A549 treated with RU486 at 1 μM for 4 hours (cell line): ENCODE results near the gene RNF222. TPM values are rescaled to one million over a fixed set of nuclear protein-coding genes. Genes with fewer than 3 reads are reported as not detected.

Experiments
- total RNA-seq: library from RNA; stranded (reverse); fragments of 200-300 nt; extraction: Qiagen RNA extraction; gene quantifications from 5 replicates; pipeline ENCODE4 v1.2.3, GENCODE V29; 2022; ENCODE audit warnings: low read depth

Gene RNF222, protein sequence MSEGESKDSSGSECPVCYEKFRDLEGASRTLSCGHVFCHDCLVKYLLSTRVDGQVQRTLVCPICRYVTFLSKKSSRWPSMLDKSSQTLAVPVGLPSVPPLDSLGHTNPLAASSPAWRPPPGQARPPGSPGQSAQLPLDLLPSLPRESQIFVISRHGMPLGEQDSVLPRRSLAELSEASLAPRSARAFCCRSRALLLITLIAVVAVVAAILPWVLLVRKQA
- not detected in 5 replicates for total RNA-seq

DNA sequence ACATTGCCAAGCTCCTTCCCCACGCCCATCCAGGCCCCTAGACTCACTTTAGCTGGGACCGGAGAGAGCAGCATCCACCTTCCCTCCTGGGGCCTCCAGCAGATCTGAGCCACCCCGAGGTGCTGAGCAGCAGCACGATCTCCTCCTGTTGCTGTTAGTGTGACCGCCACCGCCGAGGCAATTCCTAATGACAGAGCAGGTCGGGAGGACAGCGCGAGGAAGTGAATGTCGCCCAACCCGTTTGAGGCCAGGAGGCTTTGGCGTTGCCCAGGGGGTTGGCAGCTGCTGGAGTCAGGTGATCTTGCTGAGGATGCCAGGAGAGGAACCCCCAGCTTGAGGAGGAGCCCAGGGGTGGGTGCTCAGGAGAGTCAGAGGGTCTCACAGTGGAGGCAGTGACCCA lies at the start of gene RNF222:
Gene RNF222, minus strand, starts transcription at position 192 of the 400 bp plus-strand sequence. CDS start 4,366 bp downstream, outside the sequence.

DNA sequence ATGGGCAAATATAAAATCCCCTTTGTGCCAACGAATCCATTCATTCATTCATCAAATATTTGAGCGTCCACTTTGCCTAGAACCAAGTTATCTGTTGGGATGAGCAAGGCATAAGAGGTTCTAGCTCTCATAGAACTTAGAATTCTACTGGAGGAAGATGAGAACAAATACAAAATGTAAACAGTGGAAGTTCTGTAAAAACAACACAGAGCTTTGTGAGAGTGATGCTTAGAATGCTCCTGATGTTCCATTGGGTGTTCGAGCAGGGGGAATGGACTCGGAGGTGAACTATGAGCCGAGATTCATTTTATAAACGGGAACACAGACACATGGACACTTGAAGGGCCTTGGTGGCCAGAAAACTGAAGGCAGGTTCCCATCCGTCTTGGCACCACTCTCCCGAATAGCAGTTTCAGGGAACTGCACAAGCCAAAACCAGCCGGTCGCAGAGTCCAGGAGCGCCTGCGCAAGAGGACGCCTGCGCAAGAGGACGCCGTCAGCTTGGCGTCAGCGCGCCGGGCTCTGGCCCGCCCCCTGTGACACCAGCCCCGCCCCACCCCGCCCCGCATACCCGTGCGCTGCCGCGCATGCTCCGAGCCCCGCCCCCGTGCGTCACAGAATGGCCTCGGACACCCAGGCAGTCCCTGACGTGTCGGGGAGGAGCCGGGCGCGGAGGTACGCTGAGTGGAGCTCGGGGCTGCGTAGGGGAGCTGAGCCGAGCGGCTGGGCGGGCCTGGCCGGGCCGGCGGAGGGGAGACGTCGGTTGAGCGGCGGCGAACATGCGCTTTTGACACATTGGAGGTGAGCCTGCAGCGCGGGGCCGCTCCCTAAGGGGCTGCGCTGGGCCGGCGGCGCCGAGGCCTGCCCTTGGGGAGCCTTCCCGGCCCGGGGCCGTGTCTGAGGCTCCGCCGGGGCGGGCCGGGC lies 37.9 kb upstream of the RNF222 start, which contains the start of gene NDEL1:
Gene NDEL1, plus strand, starts transcription at position 640 of the 924 bp plus-strand sequence. CDS start 8,388 bp downstream, outside the sequence.

DNA sequence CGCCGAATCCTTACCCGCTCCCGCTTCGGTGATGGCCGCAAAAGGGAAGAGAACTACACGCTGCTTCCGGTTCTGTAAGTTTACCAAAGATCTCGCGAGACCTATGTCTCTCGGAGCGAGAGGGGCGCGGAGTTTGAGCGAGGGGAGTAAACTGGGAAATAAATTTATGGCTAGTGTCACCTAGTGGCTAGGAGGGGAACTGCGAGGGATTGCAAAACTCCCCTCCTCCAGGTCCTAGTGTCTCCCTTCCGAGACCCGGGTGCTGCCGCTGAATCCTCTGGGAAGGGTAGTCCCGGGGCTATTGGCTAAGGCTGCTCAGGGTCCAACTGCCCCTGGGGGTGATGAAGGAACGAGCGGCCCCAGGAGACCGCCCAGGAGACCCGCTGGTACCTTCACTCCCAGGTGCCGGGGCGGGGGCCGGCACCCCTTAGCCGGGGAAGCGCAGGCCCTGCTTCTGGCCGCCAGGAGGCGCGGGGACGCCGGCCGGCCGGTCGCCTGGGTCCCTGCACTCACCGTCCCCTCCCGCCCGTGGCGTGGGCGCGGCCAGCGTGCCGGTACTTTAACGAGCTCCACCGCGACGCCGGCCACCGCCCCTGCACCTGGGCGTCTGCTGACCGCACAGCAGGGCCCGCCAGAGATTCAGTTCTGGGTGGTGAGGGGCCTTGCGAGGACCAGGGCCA lies 14.3 kb downstream of the RNF222 start, which contains the start of gene RPL26:
Gene RPL26, minus strand, starts transcription at position 51 of the 680 bp plus-strand sequence. CDS start 883 bp downstream, outside the sequence.

DNA sequence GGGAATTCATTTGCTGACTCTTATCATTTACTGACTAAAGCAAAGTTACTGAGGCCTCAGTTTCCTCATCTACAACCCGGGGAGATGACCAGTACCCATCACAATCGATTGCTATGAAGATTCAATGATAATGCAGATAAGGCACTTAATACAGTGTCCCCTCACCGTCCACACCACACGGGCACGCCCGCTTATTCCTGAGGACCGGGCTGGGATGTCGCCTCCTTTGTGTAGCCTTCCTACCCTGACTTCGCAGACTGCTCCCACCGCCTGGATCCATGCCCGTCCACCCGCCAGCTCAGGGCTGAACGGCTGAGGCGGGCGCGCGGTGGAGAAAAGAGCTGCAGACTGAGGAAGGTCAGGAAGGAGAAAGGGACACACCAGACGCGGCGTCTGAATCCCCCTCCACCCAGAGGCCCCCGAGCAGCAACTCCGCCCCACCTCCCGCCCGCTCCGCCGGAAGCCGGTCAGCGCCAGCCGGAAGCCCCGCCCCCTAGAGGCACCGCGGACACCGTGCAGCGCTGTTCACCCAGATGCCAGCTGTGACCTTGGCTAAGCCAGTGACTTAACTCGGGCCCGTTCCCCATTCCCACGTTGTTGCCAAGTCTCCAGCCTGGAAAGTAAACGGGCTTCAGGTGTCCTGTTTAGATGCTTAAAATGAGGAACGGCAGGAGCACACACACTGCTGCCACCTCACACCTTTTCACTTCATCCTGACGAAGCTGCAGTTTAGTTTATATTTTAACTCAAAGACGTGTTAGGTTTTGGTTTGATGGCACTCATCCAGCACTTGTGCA lies 21.2 kb downstream of the RNF222 start, which contains the start of gene KRABD2:
Gene KRABD2, minus strand, starts transcription at position 434 of the 797 bp plus-strand sequence.

Other genes starting within 250 kb of the RNF222 start
- 5.5 to 9.6 TPM (median 6.7 TPM) in 5 replicates for gene PER1, start 245.4 kb downstream of the RNF222 start, total RNA-seq
- gene VAMP2, start 234.9 kb downstream of the RNF222 start, total RNA-seq: 22.8 to 29.5 TPM (median 26.4 TPM) in 5 replicates
- gene TMEM107, start 221.4 kb downstream of the RNF222 start, total RNA-seq: 16.0 to 20.8 TPM (median 19.5 TPM) in 5 replicates
- 5.3 to 8.3 TPM (median 7.3 TPM) in 5 replicates for gene BORCS6, start 207.6 kb downstream of the RNF222 start, total RNA-seq
- gene AURKB, start 187.3 kb downstream of the RNF222 start, total RNA-seq: 146 to 164 TPM (median 159 TPM) in 5 replicates
- gene CTC1, start 149.8 kb downstream of the RNF222 start, total RNA-seq: 12.0 to 14.1 TPM (median 13.0 TPM) in 5 replicates
- 40.7 to 51.3 TPM (median 49.7 TPM) in 5 replicates for gene PFAS, start 148.5 kb downstream of the RNF222 start, total RNA-seq
- 38.0 to 54.1 TPM (median 47.9 TPM) in 5 replicates for gene RANGRF, start 109.2 kb downstream of the RNF222 start, total RNA-seq
- 4.9 to 10.5 TPM (median 8.0 TPM) in 5 replicates for gene SLC25A35, start 102.4 kb downstream of the RNF222 start, total RNA-seq
- not detected in 5 replicates for gene ARHGEF15, start 87.6 kb downstream of the RNF222 start, total RNA-seq
- gene ODF4, start 58.0 kb downstream of the RNF222 start, total RNA-seq: not detected in 5 replicates
- 3,512 to 4,835 TPM (median 4,194 TPM) in 5 replicates for gene RPL26, start 14.6 kb downstream of the RNF222 start, total RNA-seq
- gene NDEL1, start 38.1 kb upstream of the RNF222 start, total RNA-seq: 51.7 to 67.7 TPM (median 59.2 TPM) in 5 replicates
- 18.4 to 25.6 TPM (median 21.3 TPM) in 5 replicates for gene MYH10, start 232.9 kb upstream of the RNF222 start, total RNA-seq